ENCODE measurements around the gene RIBC2. TPM values are rescaled to one million over a fixed set of nuclear protein-coding genes. Genes with fewer than 3 reads are reported as not detected.
"Not testable (repeated sequence)": the region's sequence is repeated elsewhere in the genome, so short reads cannot be mapped to it uniquely, and the experiment has no call there.

Gene RIBC2
- total RNA-seq, 2 donors from 2014 or later, result 6.0 to 7.4 TPM

DNA sequence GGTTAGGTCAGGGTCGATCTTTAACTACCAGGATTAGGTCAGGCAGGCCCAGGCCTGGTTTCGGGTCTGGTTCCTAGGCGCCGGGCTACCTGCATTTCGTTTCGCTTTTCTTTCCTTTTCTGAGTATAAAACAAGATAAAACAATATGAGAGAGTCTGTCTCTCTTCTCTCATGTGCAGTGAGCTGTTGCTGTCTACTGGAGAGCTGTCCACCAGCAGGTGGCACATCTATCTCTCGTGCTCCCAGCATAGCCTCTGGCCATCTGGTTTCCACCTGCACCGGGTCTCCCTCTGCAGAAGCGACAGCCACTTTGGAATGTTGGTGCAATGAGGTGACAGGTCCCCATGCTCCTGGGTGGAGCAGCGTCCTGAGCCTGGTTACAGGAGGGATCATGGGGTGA lies 27.6 kb downstream of the RIBC2 start:
- peak overlapping the region; percentile 46 to 51 for H3K27ac ChIP-seq
- DNase-seq (ENCODE audit: low spot score), result peak; percentile 57
- WGBS, result 13% methylated on average over 10 of the region's 10 CpGs

DNA sequence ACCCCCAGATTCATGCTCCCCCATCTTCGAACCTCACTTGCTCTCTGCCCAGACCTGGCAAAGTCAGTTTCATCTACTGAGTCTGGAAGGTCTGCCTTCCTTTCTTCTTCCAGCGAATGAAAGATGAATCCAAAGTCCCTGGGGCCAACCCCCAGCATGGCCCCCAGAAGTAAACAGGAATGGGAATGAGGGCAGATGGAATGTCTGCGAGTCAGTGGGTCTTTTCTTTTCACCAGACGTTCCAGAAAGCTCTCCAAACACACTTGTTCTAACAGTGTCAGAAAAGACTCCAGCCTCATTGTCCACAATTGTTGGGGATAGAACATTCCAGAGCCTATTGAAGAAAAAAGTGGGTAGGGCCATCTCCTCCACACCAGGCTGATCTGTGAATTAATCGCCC lies 28.6 kb downstream of the RIBC2 start:
- H3K27me3 ChIP-seq (replicated peaks; ENCODE audit: insufficient read depth), result no peaks in the 10 kb centered on the region
- intact Hi-C loops (cut with DNase I), result no loop called here
- no peaks in the 10 kb centered on the region for H3K36me3 ChIP-seq
- TF ChIP-seq, protein P1, sequence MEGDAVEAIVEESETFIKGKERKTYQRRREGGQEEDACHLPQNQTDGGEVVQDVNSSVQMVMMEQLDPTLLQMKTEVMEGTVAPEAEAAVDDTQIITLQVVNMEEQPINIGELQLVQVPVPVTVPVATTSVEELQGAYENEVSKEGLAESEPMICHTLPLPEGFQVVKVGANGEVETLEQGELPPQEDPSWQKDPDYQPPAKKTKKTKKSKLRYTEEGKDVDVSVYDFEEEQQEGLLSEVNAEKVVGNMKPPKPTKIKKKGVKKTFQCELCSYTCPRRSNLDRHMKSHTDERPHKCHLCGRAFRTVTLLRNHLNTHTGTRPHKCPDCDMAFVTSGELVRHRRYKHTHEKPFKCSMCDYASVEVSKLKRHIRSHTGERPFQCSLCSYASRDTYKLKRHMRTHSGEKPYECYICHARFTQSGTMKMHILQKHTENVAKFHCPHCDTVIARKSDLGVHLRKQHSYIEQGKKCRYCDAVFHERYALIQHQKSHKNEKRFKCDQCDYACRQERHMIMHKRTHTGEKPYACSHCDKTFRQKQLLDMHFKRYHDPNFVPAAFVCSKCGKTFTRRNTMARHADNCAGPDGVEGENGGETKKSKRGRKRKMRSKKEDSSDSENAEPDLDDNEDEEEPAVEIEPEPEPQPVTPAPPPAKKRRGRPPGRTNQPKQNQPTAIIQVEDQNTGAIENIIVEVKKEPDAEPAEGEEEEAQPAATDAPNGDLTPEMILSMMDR (IDR thresholded peaks at IDR 0.05), result no peak
- TF ChIP-seq POLR2AphosphoS5 (IDR thresholded peaks at IDR 0.05) (no peak), POLR2A (IDR thresholded peaks at IDR 0.05) (no peak)
- no peak for DNase-seq (ENCODE audit: low spot score)
- WGBS, result 69% methylated on average over 5 of the region's 5 CpGs
- no peak overlapping the region for H3K4me3 ChIP-seq
- H3K27ac ChIP-seq, result peak overlapping the region; percentile 7 to 41
- no peaks in the 10 kb centered on the region for H3K9me3 ChIP-seq
- no peaks in the 10 kb centered on the region for H3K4me1 ChIP-seq (replicated peaks)

More for the DNA sequence above, 27.6 kb downstream of the RIBC2 start:
- Histone ChIP-seq H3K9me3 (no peaks in the 10 kb centered on the region), H3K4me3 (no peak overlapping the region), H3K4me1 (replicated peaks) (no peaks in the 10 kb centered on the region), H3K27me3 (replicated peaks; ENCODE audit: insufficient read depth) (no peaks in the 10 kb centered on the region), H3K36me3 (no peaks in the 10 kb centered on the region)
- TF ChIP-seq POLR2A (IDR thresholded peaks at IDR 0.05), result no peak
- peak; percentile 66 for TF ChIP-seq POLR2AphosphoS5 (IDR thresholded peaks at IDR 0.05)
- TF ChIP-seq, protein P1 (IDR thresholded peaks at IDR 0.05), result peak; percentile 36 to 79 (median 66)
- intact Hi-C loops (cut with DNase I), result loop anchor here (2.0 kb wide), 1 partner anchor 114 kb away; no protein-coding TSS in a partner anchor

DNA sequence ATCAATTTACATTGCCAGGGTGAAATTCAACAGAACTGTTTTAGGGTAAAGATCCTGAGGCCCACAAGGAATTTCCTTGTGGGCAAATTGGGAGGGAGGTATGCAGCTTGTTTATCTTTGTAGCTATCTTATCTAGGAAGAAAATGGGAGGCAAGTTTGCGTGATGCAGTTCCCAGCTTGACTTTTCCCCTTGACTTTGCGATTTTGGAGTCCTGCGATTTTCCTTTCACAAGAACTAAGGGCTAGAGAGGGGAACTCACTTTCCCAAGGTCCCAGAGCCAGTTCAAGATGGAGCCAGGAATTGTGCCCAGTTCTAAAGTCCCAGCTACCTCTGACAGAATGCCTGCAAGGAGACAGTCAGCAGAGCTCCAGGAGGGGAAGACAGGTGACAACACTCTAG lies 30.7 kb downstream of the RIBC2 start:
- Histone ChIP-seq H3K4me1 (replicated peaks) (no peaks in the 10 kb centered on the region), H3K9me3 (no peaks in the 10 kb centered on the region), H3K4me3 (no peak overlapping the region), H3K27ac (no peak overlapping the region), H3K36me3 (no peaks in the 10 kb centered on the region), H3K27me3 (replicated peaks; ENCODE audit: insufficient read depth) (no peaks in the 10 kb centered on the region)
- intact Hi-C loops (cut with DNase I), result no loop called here
- no peak for DNase-seq (ENCODE audit: low spot score)
- TF ChIP-seq, protein P1 (IDR thresholded peaks at IDR 0.05), result no peak
- TF ChIP-seq POLR2AphosphoS5 (IDR thresholded peaks at IDR 0.05), result no peak
- no peak for TF ChIP-seq POLR2A (IDR thresholded peaks at IDR 0.05)
- WGBS, result 76% methylated on average over 3 of the region's 3 CpGs

DNA sequence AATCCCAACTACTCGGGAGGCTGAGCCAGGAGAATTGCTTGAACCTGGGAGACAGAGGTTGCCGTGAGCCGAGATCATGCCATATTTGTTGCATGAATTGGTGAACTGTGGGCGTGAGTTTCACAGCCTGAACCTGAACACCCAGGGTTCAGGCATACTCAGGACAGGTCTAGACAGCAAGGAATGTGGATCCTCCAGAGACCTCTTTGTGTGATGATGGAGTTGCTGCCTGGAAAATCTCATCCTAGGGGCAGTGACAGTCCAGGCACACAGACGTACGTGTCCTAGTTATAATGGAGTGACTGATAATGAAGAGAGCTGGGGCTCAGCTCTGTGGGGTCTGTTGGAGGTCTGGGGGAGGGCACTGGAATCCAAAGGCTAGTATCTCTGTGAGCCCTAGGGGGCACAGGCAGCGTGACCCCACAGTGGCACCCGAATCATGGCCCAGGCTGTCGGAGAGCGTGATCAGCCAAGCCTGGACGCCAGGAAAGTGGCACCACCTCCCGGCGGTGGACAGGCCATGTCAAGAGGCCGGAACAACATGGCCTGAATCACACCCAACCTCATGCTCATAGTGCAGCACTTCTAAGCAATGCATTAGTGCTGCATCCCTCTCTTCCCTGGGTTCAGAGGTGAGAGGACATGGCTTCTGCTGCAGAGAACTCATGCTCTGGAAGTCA lies 31.7 kb downstream of the RIBC2 start:
- DNase-seq (ENCODE audit: low spot score), result no peak
- Histone ChIP-seq H3K9me3 (no peaks in the 10 kb centered on the region), H3K27ac (no peak overlapping the region), H3K4me3 (no peak overlapping the region), H3K27me3 (replicated peaks; ENCODE audit: insufficient read depth) (no peaks in the 10 kb centered on the region), H3K4me1 (replicated peaks) (no peaks in the 10 kb centered on the region), H3K36me3 (no peaks in the 10 kb centered on the region)
- 81% methylated on average over 14 of the region's 14 CpGs for WGBS
- TF ChIP-seq, protein P1 (IDR thresholded peaks at IDR 0.05), result no peak
- TF ChIP-seq POLR2A (IDR thresholded peaks at IDR 0.05) (no peak), POLR2AphosphoS5 (IDR thresholded peaks at IDR 0.05) (no peak)
- intact Hi-C loops (cut with DNase I), result no loop called here

DNA sequence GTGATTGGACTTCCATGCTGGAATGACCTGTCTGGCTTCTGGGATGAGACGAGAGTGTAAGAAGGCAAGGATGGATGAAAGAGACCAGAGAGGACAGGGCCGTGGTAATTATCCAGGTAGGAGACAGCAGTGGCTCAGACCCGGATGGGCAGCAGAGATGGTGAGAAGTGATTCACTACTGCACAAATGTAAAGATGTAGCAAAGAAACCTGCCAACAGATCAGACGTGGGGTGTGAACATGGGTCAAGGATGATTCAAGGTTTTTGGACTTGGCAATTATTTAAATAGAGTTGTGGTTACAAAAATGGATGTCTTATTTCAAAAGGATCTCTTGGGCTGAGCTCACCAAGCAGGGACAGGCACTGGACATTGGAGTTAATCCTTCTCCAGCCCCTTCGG lies 32.7 kb downstream of the RIBC2 start:
- H3K4me3 ChIP-seq, result no peak overlapping the region
- intact Hi-C loops (cut with DNase I), result no loop called here
- 87% methylated on average over 5 of the region's 5 CpGs for whole genome bisulfite sequencing
- H3K27me3 ChIP-seq (replicated peaks; ENCODE audit: insufficient read depth), result no peaks in the 10 kb centered on the region
- H3K27ac ChIP-seq, result no peak overlapping the region
- no peaks in the 10 kb centered on the region for H3K4me1 ChIP-seq (replicated peaks)
- no peak for DNase-seq (ENCODE audit: low spot score)
- TF ChIP-seq POLR2AphosphoS5 (IDR thresholded peaks at IDR 0.05) (no peak), POLR2A (IDR thresholded peaks at IDR 0.05) (no peak)
- TF ChIP-seq, protein P1 (IDR thresholded peaks at IDR 0.05), result no peak
- no peaks in the 10 kb centered on the region for H3K9me3 ChIP-seq
- no peaks in the 10 kb centered on the region for H3K36me3 ChIP-seq

DNA sequence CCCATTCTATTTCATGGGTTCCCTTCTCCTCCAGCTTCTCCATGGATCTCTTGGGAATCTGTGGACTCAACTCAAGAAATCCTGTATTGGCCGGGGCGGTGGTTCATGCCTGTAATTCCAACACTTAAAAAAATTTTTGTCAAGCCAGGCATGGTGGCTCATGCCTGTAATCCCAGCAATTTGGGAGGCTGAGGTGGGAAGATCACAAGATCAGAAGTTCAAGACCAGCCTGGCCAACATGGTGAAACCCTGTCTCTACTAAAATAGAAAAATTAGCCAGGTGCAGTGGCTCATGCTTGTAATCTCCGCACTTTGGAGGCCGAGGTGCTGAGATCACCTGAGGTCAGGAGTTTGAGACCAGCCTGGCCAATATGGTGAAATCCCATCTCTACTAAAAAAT lies 34.1 kb downstream of the RIBC2 start:
- 91% methylated on average over 4 of the region's 4 CpGs for whole genome bisulfite sequencing
- intact Hi-C loops (cut with DNase I), result not testable (repeated sequence)

More for the DNA sequence above, 34.1 kb downstream of the RIBC2 start:
- H3K9me3 ChIP-seq; H3K4me1 ChIP-seq (replicated peaks); H3K4me3 ChIP-seq; DNase-seq (ENCODE audit: low spot score); H3K36me3 ChIP-seq; H3K27ac ChIP-seq; H3K27me3 ChIP-seq (replicated peaks; ENCODE audit: insufficient read depth): not testable (repeated sequence)
